ENCODE data around the gene TMEM18. TPM values are rescaled to one million over a fixed set of nuclear protein-coding genes. Genes with fewer than 3 reads are reported as not detected.

Gene TMEM18
- total RNA-seq, 1 experiment from 2014 or later: 30.7 TPM

DNA sequence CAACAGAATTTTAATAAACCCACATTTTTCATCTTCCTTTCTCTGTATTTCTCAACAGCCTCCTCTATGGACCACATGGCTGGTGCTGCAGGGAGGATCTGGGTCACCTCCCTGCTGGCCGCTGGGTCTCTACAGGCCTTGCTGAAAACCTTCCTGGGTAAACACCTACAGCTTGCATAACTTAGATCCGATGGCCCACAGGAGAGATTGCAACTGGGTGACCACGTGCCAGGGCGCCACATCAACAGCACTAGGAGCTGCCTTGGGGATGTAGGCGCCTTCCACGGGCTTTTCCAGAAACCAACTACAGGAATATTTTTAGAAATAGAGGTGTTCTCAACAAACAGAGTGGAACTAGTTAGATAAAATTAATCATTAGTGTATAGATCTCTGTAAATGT is 19.4 kb downstream of the TMEM18 start:
- Histone ChIP-seq H3K27me3 (ENCODE audit: insufficient read depth, low read length) (no peaks in the 10 kb centered on the region), H2AK5ac (ENCODE audit: insufficient read length, low read length) (no peak overlapping the region), H2AFZ (ENCODE audit: low read length) (no peak overlapping the region), H4K5ac (ENCODE audit: insufficient read length, low read depth, low read length) (no peak overlapping the region), H3K4ac (ENCODE audit: low read depth, low read length) (no peak overlapping the region), H3K23ac (ENCODE audit: insufficient read length, low read depth, low read length) (no peak overlapping the region), H3K27ac (ENCODE audit: insufficient read length, low read depth, low read length) (no peak overlapping the region), H3K23me2 (ENCODE audit: insufficient read length, low read depth, low read length, poor library complexity, severe bottlenecking) (no peaks in the 10 kb centered on the region), H3K4me1 (ENCODE audit: insufficient read depth, low read length) (no peaks in the 10 kb centered on the region), H4K8ac (replicated peaks; ENCODE audit: insufficient read length, low read depth, low read length) (no peak overlapping the region), H3K18ac (ENCODE audit: insufficient read length, low read depth, low read length) (no peak overlapping the region), H3K9me3 (ENCODE audit: control insufficient read depth, low read depth, low read length) (no peaks in the 10 kb centered on the region), H3K56ac (ENCODE audit: insufficient read length, low read depth, low read length) (no peak overlapping the region), H3K79me2 (ENCODE audit: insufficient read depth, low read length) (no peaks in the 10 kb centered on the region), H2BK12ac (ENCODE audit: insufficient read length, low read depth, low read length) (no peak overlapping the region), H4K91ac (ENCODE audit: insufficient read length, low read depth, low read length) (no peak overlapping the region), H3K14ac (ENCODE audit: insufficient read depth, low read length) (no peak overlapping the region), H2BK5ac (ENCODE audit: insufficient read length, low read length) (no peak overlapping the region), H4K20me1 (ENCODE audit: control insufficient read depth, insufficient read depth, insufficient read length) (no peaks in the 10 kb centered on the region), H2BK20ac (ENCODE audit: low read depth, low read length, poor library complexity, severe bottlenecking) (no peak overlapping the region), H3K9ac (ENCODE audit: extremely low read depth, insufficient read length, low read length) (no peak overlapping the region), H3T11ph (ENCODE audit: low read length) (no peak overlapping the region), H2BK120ac (ENCODE audit: low read depth, low read length, poor library complexity, severe bottlenecking) (no peak overlapping the region), H2BK15ac (ENCODE audit: low read depth, low read length) (no peak overlapping the region), H3K4me2 (ENCODE audit: insufficient read depth, insufficient read length, low read length) (no peak overlapping the region), H3K79me1 (ENCODE audit: insufficient read depth, low read depth, low read length, poor library complexity, severe bottlenecking) (no peaks in the 10 kb centered on the region)
- WGBS (ENCODE audit: extremely low coverage, insufficient read length, low lambda C conversion rate): no CpG with 5 or more reads among the region's 6 CpGs
- Mint-ChIP-seq H3K9me3 (peaks cover 0 to 2% of the 10 kb centered on the region in 2 experiments; a peak in 1 of 5 replicates), H3K27me3 (ENCODE audit: low read depth) (peaks cover 12% of the 10 kb centered on the region), H3K4me1 (0 out of 4 replicates have a peak, but pooled peaks cover 0 to 2% of the 10 kb centered on the region in 2 experiments), H3K27ac (peak overlapping the region in 1 of 3 experiments; percentile 7; a peak in 1 of 7 replicates), H3K4me3 (no peak overlapping the region), H3K36me3 (ENCODE audit: insufficient read depth in 1 of 3, low read depth in 3 of 3) (no peaks in the 10 kb centered on the region)
- TF ChIP-seq, protein P1, sequence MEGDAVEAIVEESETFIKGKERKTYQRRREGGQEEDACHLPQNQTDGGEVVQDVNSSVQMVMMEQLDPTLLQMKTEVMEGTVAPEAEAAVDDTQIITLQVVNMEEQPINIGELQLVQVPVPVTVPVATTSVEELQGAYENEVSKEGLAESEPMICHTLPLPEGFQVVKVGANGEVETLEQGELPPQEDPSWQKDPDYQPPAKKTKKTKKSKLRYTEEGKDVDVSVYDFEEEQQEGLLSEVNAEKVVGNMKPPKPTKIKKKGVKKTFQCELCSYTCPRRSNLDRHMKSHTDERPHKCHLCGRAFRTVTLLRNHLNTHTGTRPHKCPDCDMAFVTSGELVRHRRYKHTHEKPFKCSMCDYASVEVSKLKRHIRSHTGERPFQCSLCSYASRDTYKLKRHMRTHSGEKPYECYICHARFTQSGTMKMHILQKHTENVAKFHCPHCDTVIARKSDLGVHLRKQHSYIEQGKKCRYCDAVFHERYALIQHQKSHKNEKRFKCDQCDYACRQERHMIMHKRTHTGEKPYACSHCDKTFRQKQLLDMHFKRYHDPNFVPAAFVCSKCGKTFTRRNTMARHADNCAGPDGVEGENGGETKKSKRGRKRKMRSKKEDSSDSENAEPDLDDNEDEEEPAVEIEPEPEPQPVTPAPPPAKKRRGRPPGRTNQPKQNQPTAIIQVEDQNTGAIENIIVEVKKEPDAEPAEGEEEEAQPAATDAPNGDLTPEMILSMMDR (conservative IDR thresholded peaks at IDR 0.05): no peak
- DNase-seq: peak; percentile 21
